Stimulated activated naive CD8-positive, alpha-beta T cell treated with anti-CD3 and anti-CD28 coated beads, Interleukin-15, Interleukin-2, amounts not matched to agents 100 ng/mL and 50 ng/mL, for 24 hours (primary cell): ENCODE data around the gene ARL15.

Experiments used
- H3K27ac Mint-ChIP-seq: one replicate; pipeline ENCODE4 v1.8.0; 2021; ENCODE audit warnings: mild to moderate bottlenecking, mixed read lengths
- H3K27me3 Mint-ChIP-seq: one replicate; pipeline ENCODE4 v1.8.0; 2021; ENCODE audit warnings: mixed read lengths
- H3K36me3 Mint-ChIP-seq: one replicate; pipeline ENCODE4 v1.8.0; 2021; ENCODE audit warnings: low read depth, mixed read lengths
- H3K4me1 Mint-ChIP-seq: one replicate; pipeline ENCODE4 v1.8.0; 2021; ENCODE audit warnings: low read depth, mixed read lengths
- H3K4me3 Mint-ChIP-seq: one replicate; pipeline ENCODE4 v1.8.0; 2021; ENCODE audit warnings: mild to moderate bottlenecking, mixed read lengths
- H3K9me3 Mint-ChIP-seq: one replicate; pipeline ENCODE4 v1.8.0; 2021; ENCODE audit warnings: mixed read lengths

ARL15 gene

GRCh38 chr5:54257366-54258118 lies 52.8 kb downstream of the ARL15 start:
- Mint-ChIP-seq H3K27me3 (no peaks in the 10 kb centered on the region), H3K4me1 (peaks cover 31% of the 10 kb centered on the region), H3K27ac (no peak overlapping the region), H3K36me3 (peaks cover 4% of the 10 kb centered on the region), H3K4me3 (no peak overlapping the region), H3K9me3 (no peaks in the 10 kb centered on the region)

GRCh38 chr5:54254482-54255198 lies 55.7 kb downstream of the ARL15 start:
- no peak overlapping the region for H3K4me3 Mint-ChIP-seq

GRCh38 chr5:54251981-54252380 lies 58.4 kb downstream of the ARL15 start:
- no peaks in the 10 kb centered on the region for H3K36me3 Mint-ChIP-seq
- peaks cover 22% of the 10 kb centered on the region for H3K4me1 Mint-ChIP-seq
- H3K4me3 Mint-ChIP-seq, result no peak overlapping the region
- H3K9me3 Mint-ChIP-seq, result no peaks in the 10 kb centered on the region
- no peak overlapping the region for H3K27ac Mint-ChIP-seq
- no peaks in the 10 kb centered on the region for H3K27me3 Mint-ChIP-seq

More at GRCh38 chr5:54254482-54255198, 55.7 kb downstream of the ARL15 start:
- H3K4me1 Mint-ChIP-seq, result peaks cover 32% of the 10 kb centered on the region
- H3K27me3 Mint-ChIP-seq, result no peaks in the 10 kb centered on the region
- H3K36me3 Mint-ChIP-seq, result peaks cover 4% of the 10 kb centered on the region
- H3K27ac Mint-ChIP-seq, result no peak overlapping the region
- H3K9me3 Mint-ChIP-seq, result no peaks in the 10 kb centered on the region

GRCh38 chr5:54249210-54250028 lies 61.0 kb downstream of the ARL15 start:
- H3K4me1 Mint-ChIP-seq, result peaks cover 8% of the 10 kb centered on the region
- H3K36me3 Mint-ChIP-seq, result no peaks in the 10 kb centered on the region
- H3K4me3 Mint-ChIP-seq, result no peak overlapping the region
- H3K27me3 Mint-ChIP-seq, result no peaks in the 10 kb centered on the region
- H3K9me3 Mint-ChIP-seq, result no peaks in the 10 kb centered on the region
- H3K27ac Mint-ChIP-seq, result no peak overlapping the region

- Mint-ChIP-seq H3K27ac (no peak overlapping the region), H3K4me1 (peaks cover 8% of the 10 kb centered on the region), H3K9me3 (no peaks in the 10 kb centered on the region), H3K4me3 (no peak overlapping the region), H3K36me3 (no peaks in the 10 kb centered on the region), H3K27me3 (no peaks in the 10 kb centered on the region)
These were observed 63.1 kb downstream of the ARL15 start for GRCh38 chr5:54247226-54247625.

- Mint-ChIP-seq H3K27ac (no peak overlapping the region), H3K27me3 (no peaks in the 10 kb centered on the region), H3K36me3 (peaks cover 5% of the 10 kb centered on the region), H3K4me1 (peaks cover 4% of the 10 kb centered on the region), H3K4me3 (no peak overlapping the region), H3K9me3 (no peaks in the 10 kb centered on the region)
These were observed 66.8 kb downstream of the ARL15 start for GRCh38 chr5:54243483-54244080.

- Mint-ChIP-seq H3K4me1 (peaks cover 2% of the 10 kb centered on the region), H3K27me3 (no peaks in the 10 kb centered on the region), H3K27ac (no peak overlapping the region), H3K36me3 (peaks cover 8% of the 10 kb centered on the region), H3K4me3 (no peak overlapping the region), H3K9me3 (peaks cover 2% of the 10 kb centered on the region)
These were observed 68.1 kb downstream of the ARL15 start for GRCh38 chr5:54242297-54242696.

- Mint-ChIP-seq H3K4me1 (peaks cover 3% of the 10 kb centered on the region), H3K9me3 (peaks cover 4% of the 10 kb centered on the region), H3K27me3 (no peaks in the 10 kb centered on the region), H3K27ac (no peak overlapping the region), H3K4me3 (peak overlapping the region; percentile 32), H3K36me3 (peaks cover 8% of the 10 kb centered on the region)
These were observed 76.0 kb downstream of the ARL15 start for GRCh38 chr5:54234304-54234933.

GRCh38 chr5:54230936-54231685 lies 79.3 kb downstream of the ARL15 start:
- H3K27me3 Mint-ChIP-seq, result no peaks in the 10 kb centered on the region
- H3K9me3 Mint-ChIP-seq, result no peaks in the 10 kb centered on the region
- no peaks in the 10 kb centered on the region for H3K36me3 Mint-ChIP-seq
- no peak overlapping the region for H3K4me3 Mint-ChIP-seq
- H3K4me1 Mint-ChIP-seq, result peaks cover 8% of the 10 kb centered on the region
- H3K27ac Mint-ChIP-seq, result no peak overlapping the region

GRCh38 chr5:54229041-54229780 lies 81.2 kb downstream of the ARL15 start:
- no peak overlapping the region for H3K4me3 Mint-ChIP-seq
- H3K9me3 Mint-ChIP-seq, result no peaks in the 10 kb centered on the region
- H3K27ac Mint-ChIP-seq, result no peak overlapping the region
- no peaks in the 10 kb centered on the region for H3K36me3 Mint-ChIP-seq
- no peaks in the 10 kb centered on the region for H3K27me3 Mint-ChIP-seq
- H3K4me1 Mint-ChIP-seq, result peaks cover 6% of the 10 kb centered on the region

GRCh38 chr5:54227759-54228158 lies 82.6 kb downstream of the ARL15 start:
- Mint-ChIP-seq H3K27me3 (no peaks in the 10 kb centered on the region), H3K36me3 (no peaks in the 10 kb centered on the region), H3K4me3 (no peak overlapping the region), H3K9me3 (no peaks in the 10 kb centered on the region), H3K4me1 (peaks cover 10% of the 10 kb centered on the region), H3K27ac (no peak overlapping the region)

- Mint-ChIP-seq H3K4me3 (no peak overlapping the region), H3K9me3 (no peaks in the 10 kb centered on the region), H3K36me3 (no peaks in the 10 kb centered on the region), H3K27ac (no peak overlapping the region), H3K4me1 (peaks cover 10% of the 10 kb centered on the region), H3K27me3 (no peaks in the 10 kb centered on the region)
These were observed 83.3 kb downstream of the ARL15 start for GRCh38 chr5:54227109-54227508.

GRCh38 chr5:54226215-54226614 lies 84.2 kb downstream of the ARL15 start:
- Mint-ChIP-seq H3K4me3 (no peak overlapping the region), H3K9me3 (no peaks in the 10 kb centered on the region), H3K27me3 (no peaks in the 10 kb centered on the region)

More at GRCh38 chr5:54226215-54226614, 84.2 kb downstream of the ARL15 start:
- H3K4me1 Mint-ChIP-seq, result peaks cover 10% of the 10 kb centered on the region
- H3K36me3 Mint-ChIP-seq, result no peaks in the 10 kb centered on the region
- H3K27ac Mint-ChIP-seq, result no peak overlapping the region
